ACC112 (cell line): ENCODE results near the gene GRM7.

Experiments
- H2AFZ ChIP-seq: fragments of 200-600 bp; sonication (generic); one replicate; pipeline ENCODE4 v1.6.0; 2017; ENCODE audit warnings: antibody characterized with exemption, low read length; ENCODE audit not compliant: unreplicated experiment
- H3K27ac ChIP-seq: fragments of 200-600 bp; sonication (generic); 2 replicates; pipeline ENCODE4 v1.5.1; 2014; ENCODE audit warnings: low read depth, mild to moderate bottlenecking, antibody characterized with exemption, low read length, moderate library complexity
- H3K27me3 ChIP-seq: fragments of 200-600 bp; sonication (generic); 2 replicates; pipeline ENCODE4 v1.6.1; 2014; ENCODE audit warnings: mild to moderate bottlenecking, antibody characterized with exemption, low read length, moderate library complexity, mixed read lengths; ENCODE audit not compliant: insufficient read depth
- H3K36me3 ChIP-seq: fragments of 200-600 bp; sonication (generic); 2 replicates; pipeline ENCODE4 v1.6.1; 2016; ENCODE audit warnings: mild to moderate bottlenecking, antibody characterized with exemption, low read length, moderate library complexity, mixed read lengths; ENCODE audit not compliant: insufficient read depth
- H3K4me1 ChIP-seq: fragments of 200-600 bp; sonication (generic); one replicate; pipeline ENCODE4 v1.6.1; 2016; ENCODE audit warnings: low read length, mixed read lengths; ENCODE audit not compliant: insufficient read depth, unreplicated experiment, control insufficient read depth
- H3K4me3 ChIP-seq: fragments of 200-600 bp; sonication (generic); 2 replicates; pipeline ENCODE4 v1.5.1; 2014; ENCODE audit warnings: mild to moderate bottlenecking, low read depth, low read length
- H3K79me2 ChIP-seq: fragments of 200-600 bp; sonication (generic); one replicate; pipeline ENCODE4 v1.6.0; 2016; ENCODE audit warnings: low read length; ENCODE audit not compliant: control insufficient read depth, unreplicated experiment, insufficient read depth

The GRM7 gene

GRCh38 chr3:7388026-7388425, 527.1 kb downstream of the GRM7 start:
- Histone ChIP-seq H3K27me3 (no peaks in the 10 kb centered on the region), H3K4me1 (peaks cover 2% of the 10 kb centered on the region), H2AFZ (no peak overlapping the region), H3K27ac (no peak overlapping the region), H3K4me3 (no peak overlapping the region), H3K36me3 (no peaks in the 10 kb centered on the region), H3K79me2 (no peaks in the 10 kb centered on the region)

GRCh38 chr3:7392206-7392605, 531.3 kb downstream of the GRM7 start:
- Histone ChIP-seq H3K4me1 (peaks cover 6% of the 10 kb centered on the region), H3K27me3 (no peaks in the 10 kb centered on the region), H3K36me3 (no peaks in the 10 kb centered on the region), H2AFZ (no peak overlapping the region), H3K4me3 (no peak overlapping the region), H3K27ac (no peak overlapping the region), H3K79me2 (no peaks in the 10 kb centered on the region)

- Histone ChIP-seq H3K4me3 (no peak overlapping the region), H3K27ac (no peak overlapping the region), H3K79me2 (no peaks in the 10 kb centered on the region), H3K36me3 (no peaks in the 10 kb centered on the region), H2AFZ (no peak overlapping the region), H3K27me3 (no peaks in the 10 kb centered on the region), H3K4me1 (peaks cover 10% of the 10 kb centered on the region)
Measured at GRCh38 chr3:7393944-7394605, 533.2 kb downstream of the GRM7 start.

DNA sequence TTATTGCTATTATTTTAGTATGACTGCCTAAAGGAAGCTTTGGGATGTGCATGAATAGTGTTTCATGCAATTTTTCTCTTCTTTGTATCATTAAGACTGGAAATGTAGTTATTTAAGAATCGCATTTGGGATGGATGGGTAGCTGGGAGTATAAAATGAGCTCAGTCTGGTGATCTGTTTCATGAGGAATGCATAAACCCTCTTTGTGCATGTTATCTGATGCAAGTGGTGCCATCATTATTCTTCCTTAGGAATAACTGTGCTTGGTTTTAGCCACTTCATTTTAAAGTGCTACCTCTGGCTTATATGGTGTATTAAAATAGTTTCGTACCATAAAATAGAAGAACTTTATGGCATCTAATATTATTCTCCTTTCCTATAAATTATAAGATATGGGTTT, 535.6 kb downstream of the GRM7 start:
- H3K27me3 ChIP-seq, result no peaks in the 10 kb centered on the region
- H2AFZ ChIP-seq, result no peak overlapping the region
- H3K36me3 ChIP-seq, result no peaks in the 10 kb centered on the region
- peaks cover 10% of the 10 kb centered on the region for H3K4me1 ChIP-seq
- H3K79me2 ChIP-seq, result no peaks in the 10 kb centered on the region
- H3K27ac ChIP-seq, result no peak overlapping the region
- H3K4me3 ChIP-seq, result no peak overlapping the region

DNA sequence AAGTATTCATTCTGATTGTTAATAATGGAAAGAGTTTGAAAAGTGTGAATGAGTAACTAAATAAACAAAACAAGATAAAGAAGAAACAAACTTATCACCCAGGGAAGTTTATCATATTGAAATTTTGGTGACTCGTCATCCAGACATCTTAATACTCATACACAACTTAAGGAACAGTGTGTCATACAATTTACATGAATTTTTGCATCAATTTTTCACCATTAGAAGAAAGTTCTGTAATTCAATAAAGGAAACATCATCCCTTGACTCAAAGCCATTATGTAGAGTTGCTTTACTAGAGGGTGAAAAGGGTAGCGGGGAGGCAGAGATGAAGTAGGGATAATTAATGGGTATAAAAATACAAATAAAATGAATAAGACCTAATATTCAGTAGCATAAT, 536.2 kb downstream of the GRM7 start:
- no peak overlapping the region for H3K4me3 ChIP-seq
- no peaks in the 10 kb centered on the region for H3K36me3 ChIP-seq
- no peak overlapping the region for H2AFZ ChIP-seq

GRCh38 chr3:7400360-7400759, 539.4 kb downstream of the GRM7 start:
- Histone ChIP-seq H3K27ac (no peak overlapping the region), H2AFZ (no peak overlapping the region), H3K36me3 (no peaks in the 10 kb centered on the region), H3K79me2 (no peaks in the 10 kb centered on the region), H3K27me3 (no peaks in the 10 kb centered on the region), H3K4me3 (no peak overlapping the region), H3K4me1 (peaks cover 10% of the 10 kb centered on the region)

More for the DNA sequence above, 536.2 kb downstream of the GRM7 start:
- Histone ChIP-seq H3K27me3 (no peaks in the 10 kb centered on the region), H3K79me2 (no peaks in the 10 kb centered on the region), H3K27ac (no peak overlapping the region), H3K4me1 (peaks cover 10% of the 10 kb centered on the region)

DNA sequence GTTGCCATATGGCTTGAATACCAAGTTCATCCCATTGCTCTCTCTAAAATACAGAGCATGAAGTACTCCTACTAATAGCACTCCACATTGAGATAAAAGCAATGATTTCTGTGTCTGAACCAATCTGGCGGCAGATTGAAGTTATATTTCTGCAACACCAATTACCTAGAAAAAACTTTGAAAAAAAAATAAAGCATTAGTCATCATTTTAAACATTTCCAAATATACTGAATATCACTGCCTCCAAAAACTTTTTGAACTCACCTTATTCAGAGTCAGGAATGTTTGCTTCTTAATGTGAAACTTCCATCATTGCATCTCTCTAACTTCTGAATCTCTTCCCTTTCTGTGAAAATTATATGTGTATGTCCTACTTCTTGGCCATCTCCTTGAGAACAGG, 540.5 kb downstream of the GRM7 start:
- no peak overlapping the region for H3K4me3 ChIP-seq
- no peak overlapping the region for H2AFZ ChIP-seq
- no peaks in the 10 kb centered on the region for H3K36me3 ChIP-seq
- peaks cover 10% of the 10 kb centered on the region for H3K4me1 ChIP-seq
- H3K79me2 ChIP-seq, result no peaks in the 10 kb centered on the region
- H3K27ac ChIP-seq, result no peak overlapping the region
- no peaks in the 10 kb centered on the region for H3K27me3 ChIP-seq

GRCh38 chr3:7407107-7407506, 546.2 kb downstream of the GRM7 start:
- Histone ChIP-seq H3K79me2 (no peaks in the 10 kb centered on the region), H2AFZ (no peak overlapping the region), H3K36me3 (no peaks in the 10 kb centered on the region), H3K4me1 (no peaks in the 10 kb centered on the region), H3K4me3 (no peak overlapping the region), H3K27ac (no peak overlapping the region), H3K27me3 (no peaks in the 10 kb centered on the region)

DNA sequence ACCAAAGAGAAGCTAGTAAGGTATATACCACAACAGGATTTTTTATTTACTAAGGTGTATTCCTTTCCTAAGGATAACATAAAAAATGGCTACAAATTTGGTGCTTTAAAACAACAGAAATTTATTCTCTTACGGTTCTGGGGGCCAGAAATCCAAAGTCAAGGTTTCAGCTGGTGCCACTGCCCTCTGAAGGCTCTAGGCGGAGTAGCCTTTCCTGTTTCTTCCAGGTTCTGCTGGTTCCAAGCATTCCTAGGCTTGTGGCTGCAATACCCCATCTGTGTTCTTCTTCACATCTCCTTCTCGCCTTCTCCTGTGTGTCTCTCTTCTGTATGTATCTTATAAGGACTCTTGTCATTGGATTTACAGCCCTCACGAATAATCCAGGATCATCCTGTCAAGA, 549.9 kb downstream of the GRM7 start:
- Histone ChIP-seq H3K4me1 (no peaks in the 10 kb centered on the region), H3K4me3 (no peak overlapping the region), H3K79me2 (no peaks in the 10 kb centered on the region), H3K27ac (no peak overlapping the region), H2AFZ (no peak overlapping the region), H3K36me3 (no peaks in the 10 kb centered on the region), H3K27me3 (no peaks in the 10 kb centered on the region)

- no peak overlapping the region for H3K4me3 ChIP-seq
- no peaks in the 10 kb centered on the region for H3K79me2 ChIP-seq
- no peaks in the 10 kb centered on the region for H3K36me3 ChIP-seq
- no peak overlapping the region for H2AFZ ChIP-seq
- no peak overlapping the region for H3K27ac ChIP-seq
- H3K27me3 ChIP-seq, result no peaks in the 10 kb centered on the region
- H3K4me1 ChIP-seq, result no peaks in the 10 kb centered on the region
Measured at GRCh38 chr3:7421065-7421464, 560.1 kb downstream of the GRM7 start.

DNA sequence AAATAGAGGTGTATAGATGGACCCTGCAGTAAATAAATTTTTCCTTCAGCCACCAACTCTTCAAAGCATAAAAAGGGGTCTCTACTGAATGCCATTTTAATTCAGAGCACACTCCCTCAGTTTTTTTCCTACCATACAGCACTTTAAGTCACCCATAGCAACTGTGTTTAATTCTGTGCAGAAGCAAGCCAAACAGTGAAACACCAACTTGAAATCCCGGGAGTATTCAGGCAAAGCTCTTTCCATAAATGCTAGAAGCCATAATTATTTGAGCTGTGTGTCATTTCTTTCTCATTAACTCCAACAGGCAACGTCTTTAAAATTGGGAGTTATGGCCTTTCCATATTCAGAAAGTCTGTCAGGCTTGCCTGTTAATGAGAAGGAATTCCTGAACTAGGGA, 562.1 kb downstream of the GRM7 start:
- H3K27me3 ChIP-seq, result no peaks in the 10 kb centered on the region
- H3K36me3 ChIP-seq, result no peaks in the 10 kb centered on the region
- no peaks in the 10 kb centered on the region for H3K4me1 ChIP-seq
- H2AFZ ChIP-seq, result no peak overlapping the region
- H3K27ac ChIP-seq, result no peak overlapping the region
- no peaks in the 10 kb centered on the region for H3K79me2 ChIP-seq
- no peak overlapping the region for H3K4me3 ChIP-seq
